Osteoblast (primary cell): ENCODE results near the gene FBXL17. TPM values are rescaled to one million over a fixed set of nuclear protein-coding genes. Genes with fewer than 3 reads are reported as not detected.

Experiments used
- DNase-seq: peaks from one replicate; pipeline ENCODE4 v3.0.0; 2011; ENCODE audit warnings: low spot score, mixed read lengths; ENCODE audit not compliant: insufficient read length; ENCODE audit errors: missing footprints
- H2AFZ ChIP-seq: 2 replicates; pipeline ENCODE4 v1.6.0; 2011; ENCODE audit warnings: mild to moderate bottlenecking, low read length
- H3K27ac ChIP-seq: 2 replicates; pipeline ENCODE4 v1.5.1; 2011; ENCODE audit warnings: mild to moderate bottlenecking, low read depth, low read length, moderate library complexity
- H3K27me3 ChIP-seq: 2 replicates; pipeline ENCODE4 v1.6.0; 2012; ENCODE audit warnings: mild to moderate bottlenecking, control low read depth, inconsistent platforms, low read length, moderate library complexity; ENCODE audit not compliant: insufficient read depth
- H3K36me3 ChIP-seq: 2 replicates; pipeline ENCODE4 v1.5.1; 2011; ENCODE audit warnings: mild to moderate bottlenecking, low read length, control low read depth, moderate library complexity; ENCODE audit not compliant: insufficient read depth
- H3K4me1 ChIP-seq: 2 replicates; pipeline ENCODE4 v1.5.1; 2011; ENCODE audit warnings: mild to moderate bottlenecking, low read length, control low read depth, moderate library complexity; ENCODE audit not compliant: insufficient read depth
- H3K4me2 ChIP-seq: 2 replicates; pipeline ENCODE4 v1.6.0; 2011; ENCODE audit warnings: mild to moderate bottlenecking, low read length; ENCODE audit not compliant: insufficient read depth
- H3K4me3 ChIP-seq: fragments of 200-600 bp; sonication (generic); 3 replicates; pipeline ENCODE4 v1.5.1; 2012; ENCODE audit warnings: mild to moderate bottlenecking, low read length, inconsistent platforms; ENCODE audit not compliant: insufficient read depth
- H3K79me2 ChIP-seq: 2 replicates; pipeline ENCODE4 v1.6.0; 2012; ENCODE audit warnings: mild to moderate bottlenecking, low read length, control low read depth, inconsistent platforms; ENCODE audit not compliant: insufficient read depth
- H3K9me3 ChIP-seq: 2 replicates; pipeline ENCODE4 v1.5.1; 2011; ENCODE audit warnings: low read depth, low read length, control low read depth
- H4K20me1 ChIP-seq: 2 replicates; pipeline ENCODE4 v1.6.0; 2012; ENCODE audit warnings: mild to moderate bottlenecking, low read length, control low read depth; ENCODE audit not compliant: insufficient read depth
- CTCF ChIP-seq: IDR thresholded peaks from 2 replicates; pipeline ENCODE4 v1.5.1; 2011; ENCODE audit warnings: mild to moderate bottlenecking, low read depth, low read length, moderate library complexity; ENCODE audit errors: extremely low read depth
- total RNA-seq: library from RNA; depleted of rRNA; stranded (reverse); fragments of >200 nt; gene quantifications from 2 replicates; pipeline ENCODE4 v1.2.3, GENCODE V29; 2012

FBXL17 gene
- total RNA-seq, 1 donor = 19.5 TPM

GRCh38 chr5:107935645-107936044 lies 446.3 kb downstream of the FBXL17 start:
- DNase-seq = no peak
- Histone ChIP-seq H3K4me1 (no peaks in the 10 kb centered on the region), H4K20me1 (no peaks in the 10 kb centered on the region), H3K79me2 (no peaks in the 10 kb centered on the region), H3K9me3 (no peaks in the 10 kb centered on the region), H3K4me2 (no peak overlapping the region), H2AFZ (no peak overlapping the region), H3K4me3 (no peak overlapping the region), H3K27ac (no peak overlapping the region), H3K27me3 (no peaks in the 10 kb centered on the region), H3K36me3 (no peaks in the 10 kb centered on the region)
- TF ChIP-seq CTCF = no peak

GRCh38 chr5:107933326-107933725 lies 448.6 kb downstream of the FBXL17 start:
- no peak for DNase-seq
- Histone ChIP-seq H3K4me2 (no peak overlapping the region), H3K4me3 (no peak overlapping the region), H3K36me3 (no peaks in the 10 kb centered on the region), H3K9me3 (no peaks in the 10 kb centered on the region), H4K20me1 (no peaks in the 10 kb centered on the region), H3K27me3 (no peaks in the 10 kb centered on the region), H3K79me2 (no peaks in the 10 kb centered on the region), H3K4me1 (no peaks in the 10 kb centered on the region), H2AFZ (no peak overlapping the region), H3K27ac (no peak overlapping the region)
- TF ChIP-seq CTCF = no peak

- Histone ChIP-seq H3K4me2 (no peak overlapping the region), H3K27me3 (no peaks in the 10 kb centered on the region), H3K36me3 (no peaks in the 10 kb centered on the region), H3K4me1 (no peaks in the 10 kb centered on the region), H3K27ac (no peak overlapping the region), H4K20me1 (no peaks in the 10 kb centered on the region), H3K4me3 (no peak overlapping the region), H2AFZ (no peak overlapping the region), H3K79me2 (no peaks in the 10 kb centered on the region), H3K9me3 (no peaks in the 10 kb centered on the region)
- DNase-seq = no peak
- no peak for TF ChIP-seq CTCF
These were observed 451.0 kb downstream of the FBXL17 start for GRCh38 chr5:107930891-107931290.

GRCh38 chr5:107930092-107930491 lies 451.8 kb downstream of the FBXL17 start:
- DNase-seq = no peak
- TF ChIP-seq CTCF = no peak
- no peak overlapping the region for H2AFZ ChIP-seq
- H3K4me3 ChIP-seq = no peak overlapping the region
- no peaks in the 10 kb centered on the region for H3K36me3 ChIP-seq
- H3K9me3 ChIP-seq = no peaks in the 10 kb centered on the region
- no peaks in the 10 kb centered on the region for H4K20me1 ChIP-seq
- no peaks in the 10 kb centered on the region for H3K27me3 ChIP-seq
- no peaks in the 10 kb centered on the region for H3K79me2 ChIP-seq
- H3K4me1 ChIP-seq = no peaks in the 10 kb centered on the region
- H3K4me2 ChIP-seq = no peak overlapping the region
- H3K27ac ChIP-seq = no peak overlapping the region
